ENCODE data around the gene RBBP8NL.

DNA sequence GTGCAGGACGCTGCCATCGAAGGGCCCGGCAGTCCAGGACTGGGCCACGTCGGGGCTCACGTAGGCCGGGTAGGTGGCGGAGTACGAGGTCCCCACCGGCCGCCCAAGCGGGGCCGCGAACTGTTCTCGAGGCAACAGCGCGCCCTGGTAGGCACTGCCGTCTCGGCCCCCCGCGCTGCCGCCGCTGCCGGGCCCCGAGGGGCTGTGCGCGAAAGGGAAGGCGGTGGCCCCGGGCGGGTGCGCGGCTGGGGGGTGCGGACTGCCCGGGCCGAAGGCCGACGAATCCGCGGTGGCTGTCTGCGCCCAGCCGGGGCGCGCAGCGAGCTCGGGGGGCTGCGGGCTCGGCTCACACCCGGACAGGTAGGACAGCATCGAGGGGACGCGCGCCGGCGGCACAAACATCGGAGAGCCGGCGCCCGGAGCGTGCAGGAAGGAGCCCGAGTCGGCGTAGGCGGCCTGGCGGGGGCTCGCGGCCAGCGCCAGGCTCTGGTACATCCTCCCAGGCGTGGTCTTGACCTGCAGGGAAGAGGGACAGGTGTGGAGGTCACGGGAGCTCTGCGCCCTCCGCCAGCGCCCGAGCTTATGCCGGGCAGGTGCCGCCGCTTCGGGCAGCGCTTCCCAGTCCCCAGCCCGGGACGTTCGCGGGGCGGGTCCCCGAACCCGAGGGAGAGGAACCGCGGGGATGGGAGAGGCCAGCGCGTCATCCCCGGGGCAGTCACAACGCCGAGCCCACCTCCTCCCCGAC lies 47.9 kb upstream of the RBBP8NL start:
- TF ChIP-seq POLR2A (IDR thresholded peaks at IDR 0.05; ENCODE audit: low read depth, low read length): no peak
- TF ChIP-seq POLR2AphosphoS5 (IDR thresholded peaks at IDR 0.05; ENCODE audit: low read depth, low read length): no peak
- no peak for TF ChIP-seq TAF1 (IDR thresholded peaks at IDR 0.05; ENCODE audit: borderline replicate concordance, low read depth, low read length)

Data from GM12892 (cell line).